ENCODE measurements around the gene ZNF423.

DNA sequence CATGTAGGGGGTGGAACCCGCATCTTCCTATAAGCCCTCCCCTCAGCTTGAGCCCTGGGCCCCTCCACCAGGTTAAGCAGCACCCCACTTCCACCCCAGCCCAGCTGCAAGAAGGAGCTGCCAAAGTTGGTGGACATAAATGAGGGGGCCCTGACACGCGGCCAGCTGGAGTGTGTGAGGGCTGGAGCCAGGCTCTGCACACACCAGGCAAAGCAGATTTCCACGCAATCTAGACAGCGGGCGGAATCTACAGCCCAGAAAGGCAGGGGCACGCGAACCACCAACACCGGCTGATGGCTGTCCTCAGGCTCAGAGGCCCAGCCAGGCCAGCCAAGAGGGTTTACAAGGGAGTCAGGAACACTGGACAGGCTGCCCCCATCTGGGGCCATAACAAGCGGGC is 171.2 kb downstream of the ZNF423 start:
- no peak for TF ChIP-seq TAF1 (IDR thresholded peaks at IDR 0.05; ENCODE audit: low read depth)
- TF ChIP-seq, protein P1, sequence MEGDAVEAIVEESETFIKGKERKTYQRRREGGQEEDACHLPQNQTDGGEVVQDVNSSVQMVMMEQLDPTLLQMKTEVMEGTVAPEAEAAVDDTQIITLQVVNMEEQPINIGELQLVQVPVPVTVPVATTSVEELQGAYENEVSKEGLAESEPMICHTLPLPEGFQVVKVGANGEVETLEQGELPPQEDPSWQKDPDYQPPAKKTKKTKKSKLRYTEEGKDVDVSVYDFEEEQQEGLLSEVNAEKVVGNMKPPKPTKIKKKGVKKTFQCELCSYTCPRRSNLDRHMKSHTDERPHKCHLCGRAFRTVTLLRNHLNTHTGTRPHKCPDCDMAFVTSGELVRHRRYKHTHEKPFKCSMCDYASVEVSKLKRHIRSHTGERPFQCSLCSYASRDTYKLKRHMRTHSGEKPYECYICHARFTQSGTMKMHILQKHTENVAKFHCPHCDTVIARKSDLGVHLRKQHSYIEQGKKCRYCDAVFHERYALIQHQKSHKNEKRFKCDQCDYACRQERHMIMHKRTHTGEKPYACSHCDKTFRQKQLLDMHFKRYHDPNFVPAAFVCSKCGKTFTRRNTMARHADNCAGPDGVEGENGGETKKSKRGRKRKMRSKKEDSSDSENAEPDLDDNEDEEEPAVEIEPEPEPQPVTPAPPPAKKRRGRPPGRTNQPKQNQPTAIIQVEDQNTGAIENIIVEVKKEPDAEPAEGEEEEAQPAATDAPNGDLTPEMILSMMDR (IDR thresholded peaks at IDR 0.05; ENCODE audit: poor library complexity, severe bottlenecking) = no peak
- no peak for TF ChIP-seq SMC3 (conservative IDR thresholded peaks at IDR 0.05; ENCODE audit: poor library complexity)
- no peak for TF ChIP-seq EP300 (conservative IDR thresholded peaks at IDR 0.05; ENCODE audit: poor library complexity, severe bottlenecking)
